ENCODE measurements around the gene KHSRP. TPM values are rescaled to one million over a fixed set of nuclear protein-coding genes. Genes with fewer than 3 reads are reported as not detected.
"Not testable (repeated sequence)": the region's sequence is repeated elsewhere in the genome, so short reads cannot be mapped to it uniquely, and the experiment has no call there.

KHSRP gene
- total RNA-seq, 1 donor: 118 TPM

DNA sequence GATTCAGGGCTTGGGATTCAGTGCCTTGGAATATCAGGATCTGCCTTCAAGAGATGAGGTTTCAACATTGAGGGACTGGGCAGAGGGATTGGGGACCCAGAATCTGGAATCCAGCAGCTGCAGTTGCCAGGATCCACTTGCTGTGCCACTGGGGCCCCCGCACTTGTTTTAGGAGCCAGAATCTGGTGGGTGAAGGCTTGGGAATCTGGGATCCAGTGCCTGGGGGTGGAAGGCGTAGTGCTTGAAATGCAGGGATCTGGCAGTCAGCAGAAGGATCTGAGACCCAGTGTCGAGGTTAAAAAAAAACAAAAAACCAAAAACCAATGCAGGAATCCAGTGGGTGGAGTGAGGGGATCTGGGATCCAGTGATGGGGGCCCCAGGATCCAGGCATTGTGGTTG is 16.3 kb upstream of the KHSRP start:
- TF ChIP-seq, protein P1, sequence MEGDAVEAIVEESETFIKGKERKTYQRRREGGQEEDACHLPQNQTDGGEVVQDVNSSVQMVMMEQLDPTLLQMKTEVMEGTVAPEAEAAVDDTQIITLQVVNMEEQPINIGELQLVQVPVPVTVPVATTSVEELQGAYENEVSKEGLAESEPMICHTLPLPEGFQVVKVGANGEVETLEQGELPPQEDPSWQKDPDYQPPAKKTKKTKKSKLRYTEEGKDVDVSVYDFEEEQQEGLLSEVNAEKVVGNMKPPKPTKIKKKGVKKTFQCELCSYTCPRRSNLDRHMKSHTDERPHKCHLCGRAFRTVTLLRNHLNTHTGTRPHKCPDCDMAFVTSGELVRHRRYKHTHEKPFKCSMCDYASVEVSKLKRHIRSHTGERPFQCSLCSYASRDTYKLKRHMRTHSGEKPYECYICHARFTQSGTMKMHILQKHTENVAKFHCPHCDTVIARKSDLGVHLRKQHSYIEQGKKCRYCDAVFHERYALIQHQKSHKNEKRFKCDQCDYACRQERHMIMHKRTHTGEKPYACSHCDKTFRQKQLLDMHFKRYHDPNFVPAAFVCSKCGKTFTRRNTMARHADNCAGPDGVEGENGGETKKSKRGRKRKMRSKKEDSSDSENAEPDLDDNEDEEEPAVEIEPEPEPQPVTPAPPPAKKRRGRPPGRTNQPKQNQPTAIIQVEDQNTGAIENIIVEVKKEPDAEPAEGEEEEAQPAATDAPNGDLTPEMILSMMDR (IDR thresholded peaks at IDR 0.05; ENCODE audit: insufficient read depth, low read depth, low read length): no peak
- no peak for DNase-seq (ENCODE audit: low read depth)
- no peak overlapping the region for H3K4me3 ChIP-seq (ENCODE audit: low read depth, low read length)

- DNase-seq (ENCODE audit: low read depth): no peak
Measured at GRCh38 chr19:6439743-6440142, 15.1 kb upstream of the KHSRP start.

GRCh38 chr19:6433663-6434062 is 9.1 kb upstream of the KHSRP start, which contains the start of gene SLC25A41:
SLC25A41 (minus strand) TSS chr19:6433763; CDS start chr19:6433693, 70 bp downstream.
- TF ChIP-seq, protein P1 (IDR thresholded peaks at IDR 0.05; ENCODE audit: insufficient read depth, low read depth, low read length): no peak
- no peak within 1 kb of the TSS for H3K4me3 ChIP-seq (ENCODE audit: low read depth, low read length)
- no peak for DNase-seq (ENCODE audit: low read depth)

More at GRCh38 chr19:6439743-6440142, 15.1 kb upstream of the KHSRP start:
- TF ChIP-seq, protein P1 (IDR thresholded peaks at IDR 0.05; ENCODE audit: insufficient read depth, low read depth, low read length): no peak
- no peak overlapping the region for H3K4me3 ChIP-seq (ENCODE audit: low read depth, low read length)

GRCh38 chr19:6433165-6433564 is 8.6 kb upstream of the KHSRP start:
- TF ChIP-seq, protein P1 (IDR thresholded peaks at IDR 0.05; ENCODE audit: insufficient read depth, low read depth, low read length): no peak
- no peak overlapping the region for H3K4me3 ChIP-seq (ENCODE audit: low read depth, low read length)
- no peak for DNase-seq (ENCODE audit: low read depth)

GRCh38 chr19:6431891-6432290 is 7.3 kb upstream of the KHSRP start:
- DNase-seq (ENCODE audit: low read depth): no peak
- TF ChIP-seq, protein P1 (IDR thresholded peaks at IDR 0.05; ENCODE audit: insufficient read depth, low read depth, low read length): no peak
- H3K4me3 ChIP-seq (ENCODE audit: low read depth, low read length): no peak overlapping the region

GRCh38 chr19:6429419-6430221 is 5.0 kb upstream of the KHSRP start:
- TF ChIP-seq, protein P1 (IDR thresholded peaks at IDR 0.05; ENCODE audit: insufficient read depth, low read depth, low read length): no peak
- no peak for DNase-seq (ENCODE audit: low read depth)
- H3K4me3 ChIP-seq (ENCODE audit: low read depth, low read length): no peak overlapping the region

DNA sequence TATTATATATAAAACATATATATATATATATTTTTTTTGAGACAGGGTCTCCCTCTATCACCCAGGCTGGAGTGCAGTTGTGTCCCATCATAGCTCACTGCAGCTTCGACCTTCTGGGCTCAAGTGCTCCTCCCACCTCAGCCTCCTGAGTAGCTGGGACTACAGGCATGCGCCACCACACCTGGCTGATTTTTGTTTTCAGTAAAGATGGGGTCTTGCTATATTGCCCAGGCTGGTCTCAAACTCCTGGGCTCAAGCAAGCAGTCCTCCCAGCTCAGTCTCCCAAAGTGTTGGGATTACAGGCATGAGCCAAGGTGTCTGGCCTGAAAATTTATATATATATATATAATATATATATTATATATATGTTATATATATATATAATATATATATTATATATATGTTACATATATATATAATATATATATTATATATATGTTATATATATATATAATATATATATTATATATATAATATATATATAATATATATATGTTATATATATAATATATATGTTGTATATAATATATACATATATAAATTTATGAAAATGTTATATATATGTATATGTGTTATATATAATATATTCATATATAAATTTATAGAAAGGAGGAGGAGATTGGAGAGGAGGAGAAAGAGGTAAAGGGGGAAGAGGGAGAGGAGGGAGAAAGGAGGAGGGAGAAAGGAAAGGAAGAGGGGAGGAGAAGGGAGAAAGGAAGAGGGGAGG is 4.2 kb upstream of the KHSRP start:
- H3K4me3 ChIP-seq (ENCODE audit: low read depth, low read length); DNase-seq (ENCODE audit: low read depth): not testable (repeated sequence)

All from fibroblast of villous mesenchyme (primary cell).